Effector memory CD8-positive, alpha-beta T cell (primary cell): ENCODE data around the gene CEMIP2.
"Not testable (repeated sequence)": the region's sequence is repeated elsewhere in the genome, so short reads cannot be mapped to it uniquely, and the experiment has no call there.

Experiments used
- ATAC-seq: fragments of 150-1000 bp; cut with Tn5 transposase; replicated peaks from 2 replicates; pipeline ENCODE4 v1.10.0; 2021; ENCODE audit warnings: mild to moderate bottlenecking, moderate library complexity
- DNase-seq, 3 experiments: peaks; one replicate each; pipeline ENCODE4 v3.0.0; 2021
- H3K27ac Mint-ChIP-seq, 2 donors: one replicate each; pipeline ENCODE4 v1.8.0; 2022; ENCODE audit warnings: mild to moderate bottlenecking in 2 of 2, mixed read lengths in 2 of 2, moderate library complexity in 2 of 2
- H3K27me3 Mint-ChIP-seq, 2 donors: one replicate each; pipeline ENCODE4 v1.8.0; 2022; ENCODE audit warnings: mixed read lengths in 2 of 2
- H3K36me3 Mint-ChIP-seq: one replicate; pipeline ENCODE4 v1.8.0; 2022; ENCODE audit warnings: mild to moderate bottlenecking, moderate library complexity, mixed read lengths; ENCODE audit not compliant: insufficient read depth
- H3K4me1 Mint-ChIP-seq, 2 donors: one replicate each; pipeline ENCODE4 v1.8.0; 2022; ENCODE audit warnings: low read depth in 2 of 2, mixed read lengths in 2 of 2
- H3K4me3 Mint-ChIP-seq, 2 donors: one replicate each; pipeline ENCODE4 v1.8.0; 2022; ENCODE audit warnings: mild to moderate bottlenecking in 2 of 2, mixed read lengths in 2 of 2, moderate library complexity in 2 of 2
- H3K9me3 Mint-ChIP-seq, 2 donors: one replicate each; pipeline ENCODE4 v1.8.0; 2022; ENCODE audit warnings: mixed read lengths in 2 of 2

The CEMIP2 gene

DNA sequence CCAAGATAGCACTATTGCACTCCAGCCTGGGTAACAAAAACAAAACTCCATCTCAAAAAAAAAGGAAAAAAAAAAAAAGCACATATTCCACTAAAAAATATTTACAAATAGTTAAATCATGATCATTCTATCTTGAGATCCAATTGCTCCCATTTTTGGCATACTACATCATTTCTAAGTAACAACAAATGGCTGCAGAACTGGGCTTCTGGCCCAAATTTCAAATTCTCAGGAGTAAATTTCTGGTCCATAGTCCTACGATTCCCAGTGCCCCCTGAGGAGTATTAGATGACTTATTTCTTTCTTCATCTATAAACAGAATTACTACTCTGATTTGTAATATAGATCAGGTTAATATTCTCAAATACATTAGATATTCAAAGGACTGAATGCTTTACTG is 62.1 kb downstream of the CEMIP2 start:
- H3K4me3 Mint-ChIP-seq = no peak overlapping the region
- ATAC-seq = no peak
- H3K36me3 Mint-ChIP-seq = peaks cover 46% of the 10 kb centered on the region
- peak overlapping the region in 1 of 2 donors; percentile 16 for H3K27ac Mint-ChIP-seq
- no peaks in the 10 kb centered on the region for H3K27me3 Mint-ChIP-seq
- peaks cover 5 to 20% of the 10 kb centered on the region in 2 donors for H3K4me1 Mint-ChIP-seq
- DNase-seq = no peak
- no peaks in the 10 kb centered on the region for H3K9me3 Mint-ChIP-seq

GRCh38 chr9:71704796-71705195 is 63.5 kb downstream of the CEMIP2 start:
- peaks cover 53% of the 10 kb centered on the region for H3K36me3 Mint-ChIP-seq
- H3K27me3 Mint-ChIP-seq = no peaks in the 10 kb centered on the region
- H3K9me3 Mint-ChIP-seq = no peaks in the 10 kb centered on the region
- ATAC-seq = no peak
- H3K4me3 Mint-ChIP-seq = no peak overlapping the region
- peaks cover 5 to 20% of the 10 kb centered on the region in 2 donors for H3K4me1 Mint-ChIP-seq
- peak overlapping the region in 1 of 2 donors; percentile 63 for H3K27ac Mint-ChIP-seq
- DNase-seq = no peak

DNA sequence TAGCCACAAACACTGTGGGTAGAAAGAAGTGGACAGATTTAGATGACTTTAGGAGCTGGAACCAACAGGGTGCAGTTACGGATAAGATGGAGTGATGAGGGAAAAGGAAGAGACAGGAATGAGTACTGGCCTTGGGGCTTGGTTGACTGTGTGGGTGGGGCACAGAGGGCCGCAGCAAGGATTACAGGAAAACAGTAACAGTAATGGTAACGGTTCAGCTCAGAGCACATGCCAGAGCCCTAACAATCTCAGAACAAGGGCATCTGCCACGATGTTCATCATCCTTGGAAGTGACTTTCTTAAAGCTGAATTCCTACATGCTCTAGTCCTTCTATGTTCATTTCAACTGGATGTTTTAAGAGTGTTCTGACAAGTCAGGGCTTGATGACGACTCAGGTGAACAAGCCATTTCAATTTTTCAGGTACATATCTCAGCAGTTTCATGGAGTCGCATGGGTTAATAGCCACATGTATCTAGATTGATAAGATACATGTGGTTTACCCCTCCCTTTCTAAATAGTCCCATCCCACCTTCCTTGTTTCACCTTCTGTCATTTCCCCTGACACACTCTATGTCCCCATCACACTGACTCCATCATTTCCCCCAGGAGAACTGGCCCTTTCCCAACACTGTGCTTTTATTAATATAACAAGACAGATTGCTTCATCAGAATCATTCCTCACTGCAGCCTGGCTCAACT is 65.0 kb downstream of the CEMIP2 start:
- Mint-ChIP-seq H3K36me3 (peaks cover 59% of the 10 kb centered on the region), H3K27me3 (no peaks in the 10 kb centered on the region), H3K9me3 (no peaks in the 10 kb centered on the region), H3K4me3 (no peak overlapping the region), H3K27ac (peak overlapping the region in 1 of 2 donors; percentile 77), H3K4me1 (peaks cover 5 to 17% of the 10 kb centered on the region in 2 donors)
- ATAC-seq = no peak
- no peak for DNase-seq

GRCh38 chr9:71697882-71698281 is 70.4 kb downstream of the CEMIP2 start:
- H3K27ac Mint-ChIP-seq = no peak overlapping the region
- no peaks in the 10 kb centered on the region for H3K27me3 Mint-ChIP-seq
- peaks cover under 1 to 4% of the 10 kb centered on the region in 2 donors for H3K4me1 Mint-ChIP-seq
- H3K36me3 Mint-ChIP-seq = peaks cover 68% of the 10 kb centered on the region
- H3K4me3 Mint-ChIP-seq = no peak overlapping the region
- no peak for ATAC-seq
- DNase-seq = no peak
- H3K9me3 Mint-ChIP-seq = no peaks in the 10 kb centered on the region

GRCh38 chr9:71694332-71694731 is 74.0 kb downstream of the CEMIP2 start:
- Mint-ChIP-seq H3K9me3 (no peaks in the 10 kb centered on the region), H3K36me3 (peaks cover 62% of the 10 kb centered on the region), H3K4me3 (no peak overlapping the region), H3K27ac (no peak overlapping the region), H3K27me3 (no peaks in the 10 kb centered on the region), H3K4me1 (peaks cover 3 to 5% of the 10 kb centered on the region in 2 donors)
- no peak for ATAC-seq
- DNase-seq = no peak

DNA sequence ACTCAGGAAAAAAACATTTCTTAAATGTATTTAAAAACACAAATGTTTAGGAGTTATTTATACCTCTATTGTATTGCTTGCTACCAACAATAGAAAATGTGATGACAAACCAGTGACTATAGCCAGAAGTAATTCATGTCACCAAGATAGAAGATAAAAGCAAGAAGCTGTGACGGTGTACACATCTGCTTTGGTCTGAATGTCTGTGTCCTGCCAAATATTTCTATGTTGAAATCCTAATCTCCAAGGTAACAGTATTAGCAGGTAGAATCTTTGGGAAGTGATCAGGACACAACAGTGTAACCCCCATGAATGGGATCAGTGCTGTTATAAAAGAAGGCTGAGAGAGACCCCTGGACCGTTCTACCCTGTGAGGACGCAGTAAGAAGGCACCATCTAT is 74.7 kb downstream of the CEMIP2 start:
- Mint-ChIP-seq H3K27ac (no peak overlapping the region), H3K36me3 (peaks cover 62% of the 10 kb centered on the region), H3K4me3 (no peak overlapping the region), H3K4me1 (peaks cover 3 to 5% of the 10 kb centered on the region in 2 donors), H3K27me3 (no peaks in the 10 kb centered on the region), H3K9me3 (no peaks in the 10 kb centered on the region)
- DNase-seq (no peak), ATAC-seq (no peak)

- no peak overlapping the region for H3K4me3 Mint-ChIP-seq
- peaks cover 3 to 8% of the 10 kb centered on the region in 2 donors for H3K4me1 Mint-ChIP-seq
- H3K36me3 Mint-ChIP-seq = peaks cover 53% of the 10 kb centered on the region
- no peak for DNase-seq
- no peaks in the 10 kb centered on the region for H3K9me3 Mint-ChIP-seq
- H3K27me3 Mint-ChIP-seq = no peaks in the 10 kb centered on the region
- ATAC-seq = no peak
- H3K27ac Mint-ChIP-seq = peak overlapping the region; percentile 50 to 77
These were observed 76.0 kb downstream of the CEMIP2 start for GRCh38 chr9:71692337-71692736.

- not testable (repeated sequence) for H3K9me3 Mint-ChIP-seq, H3K4me3 Mint-ChIP-seq, H3K27me3 Mint-ChIP-seq, ATAC-seq, H3K4me1 Mint-ChIP-seq, DNase-seq
- Mint-ChIP-seq H3K36me3 (peaks cover 47% of the 10 kb centered on the region), H3K27ac (peak overlapping the region in 1 of 2 donors; percentile 77)
These were observed 76.7 kb downstream of the CEMIP2 start for GRCh38 chr9:71691576-71691975.

GRCh38 chr9:71690689-71691435 is 77.5 kb downstream of the CEMIP2 start:
- Mint-ChIP-seq H3K4me3 (no peak overlapping the region), H3K27ac (no peak overlapping the region), H3K36me3 (peaks cover 39% of the 10 kb centered on the region), H3K27me3 (no peaks in the 10 kb centered on the region), H3K9me3 (no peaks in the 10 kb centered on the region), H3K4me1 (peaks cover 14 to 15% of the 10 kb centered on the region in 2 donors)
- no peak for ATAC-seq
- DNase-seq = no peak

GRCh38 chr9:71690063-71690688 is 78.1 kb downstream of the CEMIP2 start:
- ATAC-seq (no peak), DNase-seq (no peak)
- peaks cover 16 to 22% of the 10 kb centered on the region in 2 donors for H3K4me1 Mint-ChIP-seq
- H3K4me3 Mint-ChIP-seq = no peak overlapping the region
- no peaks in the 10 kb centered on the region for H3K27me3 Mint-ChIP-seq
- no peak overlapping the region for H3K27ac Mint-ChIP-seq
- H3K36me3 Mint-ChIP-seq = peaks cover 35% of the 10 kb centered on the region
- H3K9me3 Mint-ChIP-seq = no peaks in the 10 kb centered on the region

DNA sequence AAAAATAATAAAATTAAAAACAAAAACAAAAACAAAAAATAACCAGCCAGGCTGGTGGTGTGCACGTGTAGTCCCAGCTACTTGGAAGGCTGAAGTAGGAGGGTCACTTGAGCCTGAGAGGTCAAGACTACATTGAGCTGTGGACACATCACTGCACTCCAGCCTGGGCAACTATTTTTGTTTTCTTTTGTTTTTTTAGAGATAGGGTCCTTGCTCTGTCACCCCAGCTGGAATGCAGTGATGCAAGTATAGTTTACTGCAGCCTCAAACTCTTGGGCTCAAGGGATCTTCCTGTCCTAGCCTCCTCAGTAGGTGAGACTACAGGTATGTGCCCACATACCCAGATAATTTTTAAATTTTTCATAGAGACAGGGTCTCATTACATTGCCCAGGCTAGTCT is 80.6 kb downstream of the CEMIP2 start:
- ATAC-seq (no peak), DNase-seq (no peak)
- Mint-ChIP-seq H3K4me3 (no peak overlapping the region), H3K27me3 (no peaks in the 10 kb centered on the region), H3K9me3 (no peaks in the 10 kb centered on the region), H3K36me3 (peaks cover 31% of the 10 kb centered on the region), H3K27ac (no peak overlapping the region), H3K4me1 (peaks cover 26 to 34% of the 10 kb centered on the region in 2 donors)

DNA sequence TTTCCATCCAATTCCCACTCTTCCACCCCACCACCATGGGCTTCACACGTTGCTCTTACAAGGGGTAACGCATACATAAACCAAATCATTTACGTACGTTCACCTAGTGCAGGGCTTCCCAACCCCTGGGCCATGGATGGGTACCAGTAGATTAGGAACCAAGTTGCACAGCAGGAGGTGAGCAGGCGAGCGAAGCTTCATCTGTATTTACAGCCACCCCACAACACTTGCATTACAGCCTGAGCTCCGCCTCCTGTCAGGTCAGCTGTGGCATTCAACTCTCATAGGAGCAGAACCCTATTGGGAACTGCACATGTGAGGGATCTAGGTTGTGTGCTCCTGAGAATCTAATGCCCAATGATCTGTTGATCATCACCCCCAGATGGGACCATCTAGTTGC is 82.3 kb downstream of the CEMIP2 start:
- Mint-ChIP-seq H3K4me3 (peak overlapping the region; percentile 76 to 81), H3K4me1 (peaks cover 21 to 37% of the 10 kb centered on the region in 2 donors), H3K27ac (peak overlapping the region; percentile 15 to 74), H3K27me3 (no peaks in the 10 kb centered on the region), H3K36me3 (peaks cover 26% of the 10 kb centered on the region), H3K9me3 (no peaks in the 10 kb centered on the region)
- DNase-seq (no peak), ATAC-seq (peak; percentile 9)

DNA sequence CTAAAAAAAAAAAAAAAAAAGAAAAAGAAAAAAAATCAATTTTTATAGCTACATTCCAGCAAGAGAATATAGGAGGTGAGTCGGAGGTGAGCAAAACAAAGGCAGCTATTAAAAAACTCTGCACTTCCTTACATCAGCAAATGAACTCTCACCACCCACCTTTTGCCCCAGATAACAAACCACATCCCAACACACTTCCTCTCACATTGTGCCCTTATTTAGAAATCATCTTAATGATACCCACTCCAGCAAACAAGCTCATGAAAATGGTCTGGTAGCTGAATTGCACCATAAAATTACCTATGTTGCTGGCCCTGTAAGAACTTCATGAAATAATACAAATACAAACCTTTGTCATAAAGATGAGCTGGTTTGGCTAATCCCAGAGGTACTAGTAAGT is 82.9 kb downstream of the CEMIP2 start:
- no peaks in the 10 kb centered on the region for H3K27me3 Mint-ChIP-seq
- peak; percentile 31 to 39 (median 34) for DNase-seq
- H3K4me3 Mint-ChIP-seq = peak overlapping the region; percentile 76 to 81
- H3K4me1 Mint-ChIP-seq = peaks cover 21 to 37% of the 10 kb centered on the region in 2 donors
- peak; percentile 99 for ATAC-seq
- H3K27ac Mint-ChIP-seq = peak overlapping the region; percentile 15 to 74
- H3K36me3 Mint-ChIP-seq = peaks cover 23% of the 10 kb centered on the region
- H3K9me3 Mint-ChIP-seq = no peaks in the 10 kb centered on the region
